ENCODE data around the gene SHROOM3. TPM values are rescaled to one million over a fixed set of nuclear protein-coding genes. Genes with fewer than 3 reads are reported as not detected.

The SHROOM3 gene
- total RNA-seq, 1 experiment from 2014 or later: 27.6 TPM

DNA sequence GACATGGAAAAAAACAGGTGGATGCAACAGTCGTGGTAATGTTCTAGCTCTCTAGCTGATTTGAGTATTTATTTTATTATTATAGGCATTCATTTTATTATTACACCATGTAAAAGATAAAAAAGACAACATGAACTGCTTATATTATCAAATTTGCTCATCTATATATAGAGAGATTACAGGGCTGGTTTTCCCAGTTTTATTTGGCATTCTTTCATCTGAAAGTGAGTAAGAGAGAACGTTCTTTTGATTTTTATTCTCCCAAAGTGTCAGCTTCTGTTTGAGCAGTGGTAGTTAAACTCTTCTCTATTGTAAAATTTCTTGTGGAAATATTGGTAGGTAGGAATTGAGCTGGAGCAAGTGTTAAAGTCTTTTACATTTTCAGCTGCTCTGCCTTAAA lies 283.0 kb downstream of the SHROOM3 start:
- Histone ChIP-seq H3K79me1 (ENCODE audit: insufficient read depth, low read depth, low read length, poor library complexity, severe bottlenecking) (peaks cover 5% of the 10 kb centered on the region), H3K27ac (ENCODE audit: insufficient read length, low read depth, low read length) (no peak overlapping the region), H3K4me1 (ENCODE audit: insufficient read depth, low read length) (peaks cover 10% of the 10 kb centered on the region), H2BK15ac (ENCODE audit: low read depth, low read length) (no peak overlapping the region), H2AFZ (ENCODE audit: low read length) (no peak overlapping the region), H2AK5ac (ENCODE audit: insufficient read length, low read length) (no peak overlapping the region), H3K14ac (ENCODE audit: insufficient read depth, low read length) (no peak overlapping the region), H4K5ac (ENCODE audit: insufficient read length, low read depth, low read length) (no peak overlapping the region), H3K23ac (ENCODE audit: insufficient read length, low read depth, low read length) (no peak overlapping the region), H3K56ac (ENCODE audit: insufficient read length, low read depth, low read length) (no peak overlapping the region), H3K9ac (ENCODE audit: extremely low read depth, insufficient read length, low read length) (no peak overlapping the region), H2BK120ac (ENCODE audit: low read depth, low read length, poor library complexity, severe bottlenecking) (no peak overlapping the region), H4K20me1 (ENCODE audit: control insufficient read depth, insufficient read depth, insufficient read length) (no peaks in the 10 kb centered on the region), H3K4me2 (ENCODE audit: insufficient read depth, insufficient read length, low read length) (no peak overlapping the region), H3K79me2 (ENCODE audit: insufficient read depth, low read length) (peaks cover 6% of the 10 kb centered on the region; the same call in 1 of the 2 replicates), H4K8ac (replicated peaks; ENCODE audit: insufficient read length, low read depth, low read length) (no peak overlapping the region), H3K18ac (ENCODE audit: insufficient read length, low read depth, low read length) (no peak overlapping the region), H3K9me3 (ENCODE audit: control insufficient read depth, low read depth, low read length) (no peaks in the 10 kb centered on the region), H3K4ac (ENCODE audit: low read depth, low read length) (no peak overlapping the region), H3K23me2 (ENCODE audit: insufficient read length, low read depth, low read length, poor library complexity, severe bottlenecking) (no peaks in the 10 kb centered on the region), H2BK20ac (ENCODE audit: low read depth, low read length, poor library complexity, severe bottlenecking) (no peak overlapping the region), H4K91ac (ENCODE audit: insufficient read length, low read depth, low read length) (no peak overlapping the region), H3T11ph (ENCODE audit: low read length) (no peak overlapping the region), H3K27me3 (ENCODE audit: insufficient read depth, low read length) (no peaks in the 10 kb centered on the region), H2BK5ac (ENCODE audit: insufficient read length, low read length) (no peak overlapping the region), H2BK12ac (ENCODE audit: insufficient read length, low read depth, low read length) (no peak overlapping the region)
- H3K9me3 Mint-ChIP-seq: no peaks in the 10 kb centered on the region
- TF ChIP-seq, protein P1, sequence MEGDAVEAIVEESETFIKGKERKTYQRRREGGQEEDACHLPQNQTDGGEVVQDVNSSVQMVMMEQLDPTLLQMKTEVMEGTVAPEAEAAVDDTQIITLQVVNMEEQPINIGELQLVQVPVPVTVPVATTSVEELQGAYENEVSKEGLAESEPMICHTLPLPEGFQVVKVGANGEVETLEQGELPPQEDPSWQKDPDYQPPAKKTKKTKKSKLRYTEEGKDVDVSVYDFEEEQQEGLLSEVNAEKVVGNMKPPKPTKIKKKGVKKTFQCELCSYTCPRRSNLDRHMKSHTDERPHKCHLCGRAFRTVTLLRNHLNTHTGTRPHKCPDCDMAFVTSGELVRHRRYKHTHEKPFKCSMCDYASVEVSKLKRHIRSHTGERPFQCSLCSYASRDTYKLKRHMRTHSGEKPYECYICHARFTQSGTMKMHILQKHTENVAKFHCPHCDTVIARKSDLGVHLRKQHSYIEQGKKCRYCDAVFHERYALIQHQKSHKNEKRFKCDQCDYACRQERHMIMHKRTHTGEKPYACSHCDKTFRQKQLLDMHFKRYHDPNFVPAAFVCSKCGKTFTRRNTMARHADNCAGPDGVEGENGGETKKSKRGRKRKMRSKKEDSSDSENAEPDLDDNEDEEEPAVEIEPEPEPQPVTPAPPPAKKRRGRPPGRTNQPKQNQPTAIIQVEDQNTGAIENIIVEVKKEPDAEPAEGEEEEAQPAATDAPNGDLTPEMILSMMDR (conservative IDR thresholded peaks at IDR 0.05): no peak
- peaks cover 37 to 41% of the 10 kb centered on the region in 2 experiments for H3K4me1 Mint-ChIP-seq
- peaks cover 3 to 18% (median 5%) of the 10 kb centered on the region in 3 experiments; a peak in 6 of 7 replicates for H3K36me3 Mint-ChIP-seq (ENCODE audit: insufficient read depth in 1 of 3, low read depth in 3 of 3)
- H3K27me3 Mint-ChIP-seq (ENCODE audit: low read depth): no peaks in the 10 kb centered on the region
- no CpG with 5 or more reads among the region's 2 CpGs for WGBS (ENCODE audit: extremely low coverage, insufficient read length, low lambda C conversion rate)
- H3K4me3 Mint-ChIP-seq: no peak overlapping the region
- DNase-seq: no peak
- no peak overlapping the region for H3K27ac Mint-ChIP-seq
